ENCODE results near the gene PARP11. TPM values are rescaled to one million over a fixed set of nuclear protein-coding genes. Genes with fewer than 3 reads are reported as not detected.

The PARP11 gene
- total RNA-seq, 1 experiment from 2014 or later = 8.0 TPM

DNA sequence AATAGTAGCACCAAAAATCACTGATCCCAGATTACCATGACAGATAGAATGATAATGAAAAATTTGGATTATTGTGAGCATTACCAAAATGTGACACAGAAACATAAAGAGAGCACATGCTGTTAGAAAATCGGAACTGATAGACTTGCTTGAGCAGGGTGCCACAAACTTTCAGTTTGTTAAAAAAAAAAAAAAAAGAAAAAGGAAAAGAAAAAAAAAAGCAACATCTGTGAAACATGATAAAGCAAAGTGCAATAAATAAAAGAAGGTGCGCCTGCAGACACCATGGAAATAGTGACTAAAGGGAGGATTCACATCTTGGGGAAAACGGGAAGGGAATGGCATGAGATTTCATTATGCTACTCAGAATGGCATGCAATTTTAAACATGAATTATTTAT is 6.6 kb upstream of the PARP11 start:
- H3K4me3 Mint-ChIP-seq = no peak overlapping the region
- H3K27me3 Mint-ChIP-seq (ENCODE audit: low read depth) = peaks cover 7% of the 10 kb centered on the region
- CTCF ChIA-PET = no interaction called here

DNA sequence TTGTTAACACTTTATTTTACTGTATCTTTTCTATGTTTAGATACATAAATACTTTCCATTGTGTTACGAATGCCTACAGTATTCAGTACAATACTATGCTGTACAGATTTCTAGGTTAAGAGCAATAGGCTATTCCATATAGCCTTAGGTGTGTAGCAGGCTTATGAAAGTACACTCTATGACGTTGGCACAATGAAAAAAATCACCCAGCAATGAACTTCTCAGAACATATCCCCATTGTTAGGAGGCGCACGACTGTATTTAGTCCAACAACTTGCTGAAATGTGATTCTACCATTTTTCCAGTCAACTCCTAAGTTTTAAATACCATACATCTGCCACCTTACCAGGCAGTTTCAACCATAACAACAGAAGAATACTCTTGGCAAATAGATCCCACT is 1.8 kb downstream of the PARP11 start:
- CTCF ChIA-PET = no interaction called here
- Mint-ChIP-seq H3K4me1 (peaks cover 16% of the 10 kb centered on the region), H3K27me3 (ENCODE audit: low read depth) (no peaks in the 10 kb centered on the region), H3K9me3 (peaks cover 9% of the 10 kb centered on the region), H3K36me3 (peaks cover 6% of the 10 kb centered on the region; the same call in 1 of the 2 replicates), H3K4me3 (peak overlapping the region; percentile 87), H3K27ac (no peak overlapping the region)
- DNase-seq (ENCODE audit: low spot score) (no peak), ATAC-seq (no peak)
- TF ChIP-seq, protein P1, sequence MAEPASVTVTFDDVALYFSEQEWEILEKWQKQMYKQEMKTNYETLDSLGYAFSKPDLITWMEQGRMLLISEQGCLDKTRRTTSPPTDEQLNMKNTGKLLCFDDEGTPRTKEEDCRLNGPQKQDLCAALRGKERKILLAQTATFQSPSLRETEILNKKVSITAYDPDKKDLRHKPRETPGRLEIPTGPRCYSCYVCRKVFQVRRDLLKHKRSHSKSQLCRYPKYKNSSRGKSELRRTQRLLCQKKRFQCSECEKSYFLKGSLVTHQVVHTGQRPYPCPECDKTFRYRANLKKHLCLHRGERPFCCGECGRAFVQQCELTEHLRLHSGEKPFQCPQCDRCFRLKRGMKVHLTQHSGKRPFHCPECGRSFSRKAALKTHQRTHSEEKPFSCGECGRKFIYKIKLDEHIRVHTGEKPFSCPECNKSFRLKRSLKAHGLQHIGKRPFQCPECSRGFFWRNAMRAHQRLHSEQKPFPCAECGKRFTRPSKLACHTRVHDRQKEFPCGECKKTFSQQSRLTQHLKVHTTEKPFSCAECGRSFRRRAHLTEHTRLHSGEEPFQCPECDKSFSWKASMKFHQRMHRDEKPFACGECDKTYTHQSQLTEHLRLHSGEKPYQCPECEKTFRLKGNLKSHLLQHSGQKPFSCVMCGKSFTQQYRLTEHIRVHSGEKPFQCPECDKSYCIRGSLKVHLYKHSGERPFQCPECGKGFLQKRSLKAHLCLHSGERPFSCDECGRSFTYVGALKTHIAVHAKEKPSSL (CRISPR knock-in tag; conservative IDR thresholded peaks at IDR 0.05) = no peak
- no peak for TF ChIP-seq CREB1 (CRISPR knock-in tag; IDR thresholded peaks at IDR 0.05)
- POLR2A ChIA-PET = no interaction called here

More for the DNA sequence above, 6.6 kb upstream of the PARP11 start:
- H3K36me3 Mint-ChIP-seq = no peaks in the 10 kb centered on the region
- H3K9me3 Mint-ChIP-seq = peaks cover 15% of the 10 kb centered on the region; the same call in 1 of the 2 replicates
- H3K27ac Mint-ChIP-seq = no peak overlapping the region
- ATAC-seq (no peak), DNase-seq (ENCODE audit: low spot score) (no peak)
- TF ChIP-seq, protein P2, sequence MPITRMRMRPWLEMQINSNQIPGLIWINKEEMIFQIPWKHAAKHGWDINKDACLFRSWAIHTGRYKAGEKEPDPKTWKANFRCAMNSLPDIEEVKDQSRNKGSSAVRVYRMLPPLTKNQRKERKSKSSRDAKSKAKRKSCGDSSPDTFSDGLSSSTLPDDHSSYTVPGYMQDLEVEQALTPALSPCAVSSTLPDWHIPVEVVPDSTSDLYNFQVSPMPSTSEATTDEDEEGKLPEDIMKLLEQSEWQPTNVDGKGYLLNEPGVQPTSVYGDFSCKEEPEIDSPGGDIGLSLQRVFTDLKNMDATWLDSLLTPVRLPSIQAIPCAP (CRISPR knock-in tag; IDR thresholded peaks at IDR 0.05) = no peak
- H3K4me1 Mint-ChIP-seq = no peaks in the 10 kb centered on the region; the same call in 1 of the 2 replicates
- POLR2A ChIA-PET = no interaction called here

- DNase-seq (ENCODE audit: low spot score) (no peak), ATAC-seq (no peak)
- Mint-ChIP-seq H3K36me3 (peaks cover 19% of the 10 kb centered on the region), H3K4me3 (no peak overlapping the region), H3K9me3 (peaks cover 24% of the 10 kb centered on the region), H3K27me3 (ENCODE audit: low read depth) (no peaks in the 10 kb centered on the region; the same call in 1 of the 2 replicates), H3K4me1 (peaks cover 16% of the 10 kb centered on the region), H3K27ac (no peak overlapping the region)
- ChIA-PET POLR2A (no interaction called here), CTCF (interaction anchor here (2.3 kb wide), 1 partner anchor 14 kb away, joined by 8 read pairs; no protein-coding TSS in a partner anchor)
- TF ChIP-seq, protein P3, sequence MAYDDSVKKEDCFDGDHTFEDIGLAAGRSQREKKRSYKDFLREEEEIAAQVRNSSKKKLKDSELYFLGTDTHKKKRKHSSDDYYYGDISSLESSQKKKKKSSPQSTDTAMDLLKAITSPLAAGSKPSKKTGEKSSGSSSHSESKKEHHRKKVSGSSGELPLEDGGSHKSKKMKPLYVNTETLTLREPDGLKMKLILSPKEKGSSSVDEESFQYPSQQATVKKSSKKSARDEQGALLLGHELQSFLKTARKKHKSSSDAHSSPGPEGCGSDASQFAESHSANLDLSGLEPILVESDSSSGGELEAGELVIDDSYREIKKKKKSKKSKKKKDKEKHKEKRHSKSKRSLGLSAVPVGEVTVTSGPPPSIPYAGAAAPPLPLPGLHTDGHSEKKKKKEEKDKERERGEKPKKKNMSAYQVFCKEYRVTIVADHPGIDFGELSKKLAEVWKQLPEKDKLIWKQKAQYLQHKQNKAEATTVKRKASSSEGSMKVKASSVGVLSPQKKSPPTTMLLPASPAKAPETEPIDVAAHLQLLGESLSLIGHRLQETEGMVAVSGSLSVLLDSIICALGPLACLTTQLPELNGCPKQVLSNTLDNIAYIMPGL (CRISPR knock-in tag; IDR thresholded peaks at IDR 0.05) = no peak
- no peak for TF ChIP-seq KAT7 (CRISPR knock-in tag; IDR thresholded peaks at IDR 0.05; ENCODE audit: borderline replicate concordance)
- TF ChIP-seq CTCF (IDR thresholded peaks at IDR 0.05) = no peak
- no peak for TF ChIP-seq ELF4 (CRISPR knock-in tag; IDR thresholded peaks at IDR 0.05; ENCODE audit: low read depth)
- TF ChIP-seq ATF3 (CRISPR knock-in tag; conservative IDR thresholded peaks at IDR 0.05) = no peak
- TF ChIP-seq ZSCAN18 (CRISPR knock-in tag; IDR thresholded peaks at IDR 0.05) = no peak
- TF ChIP-seq, protein P4, sequence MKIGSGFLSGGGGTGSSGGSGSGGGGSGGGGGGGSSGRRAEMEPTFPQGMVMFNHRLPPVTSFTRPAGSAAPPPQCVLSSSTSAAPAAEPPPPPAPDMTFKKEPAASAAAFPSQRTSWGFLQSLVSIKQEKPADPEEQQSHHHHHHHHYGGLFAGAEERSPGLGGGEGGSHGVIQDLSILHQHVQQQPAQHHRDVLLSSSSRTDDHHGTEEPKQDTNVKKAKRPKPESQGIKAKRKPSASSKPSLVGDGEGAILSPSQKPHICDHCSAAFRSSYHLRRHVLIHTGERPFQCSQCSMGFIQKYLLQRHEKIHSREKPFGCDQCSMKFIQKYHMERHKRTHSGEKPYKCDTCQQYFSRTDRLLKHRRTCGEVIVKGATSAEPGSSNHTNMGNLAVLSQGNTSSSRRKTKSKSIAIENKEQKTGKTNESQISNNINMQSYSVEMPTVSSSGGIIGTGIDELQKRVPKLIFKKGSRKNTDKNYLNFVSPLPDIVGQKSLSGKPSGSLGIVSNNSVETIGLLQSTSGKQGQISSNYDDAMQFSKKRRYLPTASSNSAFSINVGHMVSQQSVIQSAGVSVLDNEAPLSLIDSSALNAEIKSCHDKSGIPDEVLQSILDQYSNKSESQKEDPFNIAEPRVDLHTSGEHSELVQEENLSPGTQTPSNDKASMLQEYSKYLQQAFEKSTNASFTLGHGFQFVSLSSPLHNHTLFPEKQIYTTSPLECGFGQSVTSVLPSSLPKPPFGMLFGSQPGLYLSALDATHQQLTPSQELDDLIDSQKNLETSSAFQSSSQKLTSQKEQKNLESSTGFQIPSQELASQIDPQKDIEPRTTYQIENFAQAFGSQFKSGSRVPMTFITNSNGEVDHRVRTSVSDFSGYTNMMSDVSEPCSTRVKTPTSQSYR (CRISPR knock-in tag; IDR thresholded peaks at IDR 0.05) = no peak
- TF ChIP-seq, protein P5, sequence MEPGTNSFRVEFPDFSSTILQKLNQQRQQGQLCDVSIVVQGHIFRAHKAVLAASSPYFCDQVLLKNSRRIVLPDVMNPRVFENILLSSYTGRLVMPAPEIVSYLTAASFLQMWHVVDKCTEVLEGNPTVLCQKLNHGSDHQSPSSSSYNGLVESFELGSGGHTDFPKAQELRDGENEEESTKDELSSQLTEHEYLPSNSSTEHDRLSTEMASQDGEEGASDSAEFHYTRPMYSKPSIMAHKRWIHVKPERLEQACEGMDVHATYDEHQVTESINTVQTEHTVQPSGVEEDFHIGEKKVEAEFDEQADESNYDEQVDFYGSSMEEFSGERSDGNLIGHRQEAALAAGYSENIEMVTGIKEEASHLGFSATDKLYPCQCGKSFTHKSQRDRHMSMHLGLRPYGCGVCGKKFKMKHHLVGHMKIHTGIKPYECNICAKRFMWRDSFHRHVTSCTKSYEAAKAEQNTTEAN (CRISPR knock-in tag; IDR thresholded peaks at IDR 0.05) = no peak
- no peak for TF ChIP-seq JUN (CRISPR knock-in tag; IDR thresholded peaks at IDR 0.05)
- TF ChIP-seq AFF4 (CRISPR knock-in tag; IDR thresholded peaks at IDR 0.05; ENCODE audit: borderline replicate concordance) = no peak
- no peak for TF ChIP-seq GTF2I (CRISPR knock-in tag; conservative IDR thresholded peaks at IDR 0.05)
These were observed 3.3 kb downstream of the PARP11 start for GRCh38 chr12:3869865-3870264.

All from WTC11 (cell line).